Keratinocyte (primary cell): ENCODE measurements around the gene RNASEH2B. TPM values are rescaled to one million over a fixed set of nuclear protein-coding genes. Genes with fewer than 3 reads are reported as not detected.

Experiments
- DNase-seq: peaks from one replicate; pipeline ENCODE4 v3.0.0-alpha.2; 2011; ENCODE audit warnings: low read depth, missing footprints, low spot score
- FAIRE-seq: peaks from 2 replicates; lab custom pipeline; 2011; peaks lifted over from hg19 to GRCh38; lab: Jason Lieb, UNC
- H2AFZ ChIP-seq: 2 replicates; pipeline ENCODE4 v1.6.0; 2012; ENCODE audit warnings: low read length, control low read depth, inconsistent platforms; ENCODE audit not compliant: control insufficient read depth
- H3K27ac ChIP-seq: 2 replicates; pipeline ENCODE4 v1.5.1; 2011; ENCODE audit warnings: low read length; ENCODE audit not compliant: control insufficient read depth, insufficient read depth
- H3K27me3 ChIP-seq: 3 replicates; pipeline ENCODE4 v1.6.0; 2011; ENCODE audit warnings: low read length; ENCODE audit not compliant: control insufficient read depth, insufficient read depth; ENCODE audit errors: extremely low read depth
- H3K36me3 ChIP-seq, 2 experiments: 2 replicates in 1 of 2; 3 replicates in 1 of 2; pipeline ENCODE4 v1.5.1; 2011; ENCODE audit warnings: low read length in 2 of 2, mild to moderate bottlenecking in 1 of 2; ENCODE audit not compliant: control insufficient read depth in 2 of 2, insufficient read depth in 2 of 2; ENCODE audit errors: extremely low read depth in 1 of 2
- H3K4me1 ChIP-seq: 3 replicates; pipeline ENCODE4 v1.5.1; 2011; ENCODE audit warnings: low read length; ENCODE audit not compliant: control insufficient read depth, insufficient read depth; ENCODE audit errors: extremely low read depth
- H3K4me2 ChIP-seq: 3 replicates; pipeline ENCODE4 v1.6.0; 2011; ENCODE audit warnings: low read depth, low read length; ENCODE audit not compliant: control insufficient read depth, insufficient read depth; ENCODE audit errors: extremely low read depth
- H3K4me3 ChIP-seq, 3 experiments: fragments of 200-600 bp in 1 of 3; sonication (generic) in 1 of 3; 2 replicates in 2 of 3; 3 replicates in 1 of 3; pipeline ENCODE4 v1.5.1; 2011 to 2016; ENCODE audit warnings: low read length in 3 of 3, mild to moderate bottlenecking in 3 of 3, control low read depth in 2 of 3, inconsistent platforms in 1 of 3, low read depth in 1 of 3, mixed read lengths in 1 of 3, mixed run types in 1 of 3, moderate library complexity in 1 of 3; ENCODE audit not compliant: control insufficient read depth in 2 of 3, insufficient read depth in 2 of 3; ENCODE audit errors: extremely low read depth in 1 of 3
- H3K79me2 ChIP-seq: 2 replicates; pipeline ENCODE4 v1.6.0; 2012; ENCODE audit warnings: low read length; ENCODE audit not compliant: control insufficient read depth, insufficient read depth
- H3K9ac ChIP-seq: 3 replicates; pipeline ENCODE4 v1.6.0; 2011; ENCODE audit warnings: low read length; ENCODE audit not compliant: control insufficient read depth, insufficient read depth; ENCODE audit errors: extremely low read depth
- H3K9me1 ChIP-seq: 3 replicates; pipeline ENCODE4 v1.6.0; 2011; ENCODE audit warnings: low read length; ENCODE audit not compliant: control insufficient read depth, insufficient read depth; ENCODE audit errors: extremely low read depth
- H3K9me3 ChIP-seq: 2 replicates; pipeline ENCODE4 v1.5.1; 2012; ENCODE audit warnings: low read depth, low read length; ENCODE audit not compliant: control insufficient read depth
- H4K20me1 ChIP-seq: 3 replicates; pipeline ENCODE4 v1.6.0; 2011; ENCODE audit warnings: low read length; ENCODE audit not compliant: control insufficient read depth, insufficient read depth; ENCODE audit errors: extremely low read depth
- CTCF ChIP-seq, 3 experiments: IDR thresholded peaks in 1 of 3; conservative IDR thresholded peaks in 1 of 3; optimal IDR thresholded peaks in 1 of 3; 2 replicates in 2 of 3; 3 replicates in 1 of 3; pipeline versions ENCODE3 to v1.5.1; 2011; ENCODE audit warnings: low read length in 3 of 3, mild to moderate bottlenecking in 3 of 3, moderate library complexity in 2 of 3, control low read depth in 1 of 3, inconsistent platforms in 1 of 3; ENCODE audit not compliant: insufficient read depth in 2 of 3; ENCODE audit errors: extremely low read depth in 1 of 3
- EZH2 ChIP-seq: IDR thresholded peaks from one replicate; pipeline ENCODE4 v1.6.1; 2012; ENCODE audit warnings: inconsistent platforms, mild to moderate bottlenecking, low read length, moderate library complexity
- dilution Hi-C: fragments of 300-500 bp; cut with MboI; formaldehyde crosslinking; loops from one replicate; pipeline ENCODE4 v1.7.0; 2020; ENCODE audit warnings: low sequenced_read_pairs; ENCODE audit not compliant: extremely low pct_ligation_motif_present
- polyA plus RNA-seq, 5 experiments: library from polyadenylated mRNA; depleted of rRNA in 3 of 5; stranded (reverse) in 3 of 5; stranded (forward) in 1 of 5; unstranded in 1 of 5; fragments of >200 nt; gene quantifications; 1 replicate in 1 of 5; 2 replicates in 3 of 5; 3 replicates in 1 of 5; pipeline versions ENCODE4 v1.2.1 to v1.2.3, GENCODE V29; 2011 to 2012; ENCODE audit warnings: missing spikeins in 2 of 5, low read depth in 1 of 5, low replicate concordance in 1 of 5

The RNASEH2B gene
- polyA plus RNA-seq, 1 donor (not counting 4 experiments of a cell fraction or from before 2014, with no cell fraction given): 26.1 TPM

DNA sequence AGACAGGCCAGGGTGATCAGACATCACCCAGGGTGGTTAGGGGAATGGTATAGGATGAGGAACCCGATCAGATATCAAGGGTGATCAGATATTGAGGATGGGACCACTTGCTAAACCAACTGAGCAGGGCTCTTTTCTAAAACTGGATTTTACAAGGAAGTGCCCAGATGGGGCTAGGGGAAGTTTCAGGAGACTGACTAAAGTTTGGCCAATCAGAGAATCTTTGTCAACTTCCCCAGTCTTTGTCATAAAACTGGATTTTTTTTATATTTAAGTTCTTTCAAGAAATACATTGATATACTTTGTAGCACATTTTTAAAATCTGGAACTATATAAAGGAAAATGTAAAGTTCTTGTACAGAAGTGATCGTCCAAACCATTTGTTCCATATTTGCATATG is 35.6 kb upstream of the RNASEH2B start:
- Histone ChIP-seq H3K9me3 (no peaks in the 10 kb centered on the region), H3K4me3 (no peak overlapping the region), H4K20me1 (no peaks in the 10 kb centered on the region), H3K36me3 (no peaks in the 10 kb centered on the region), H3K79me2 (no peaks in the 10 kb centered on the region), H3K4me1 (no peaks in the 10 kb centered on the region), H3K27ac (no peak overlapping the region), H3K4me2 (no peak overlapping the region), H3K27me3 (no peaks in the 10 kb centered on the region), H2AFZ (no peak overlapping the region), H3K9ac (no peak overlapping the region), H3K9me1 (no peaks in the 10 kb centered on the region)
- no peak for FAIRE-seq
- TF ChIP-seq EZH2 (no peak), CTCF (optimal IDR thresholded peaks at IDR 0.05 in 1 of 3, IDR thresholded peaks at IDR 0.05 in 1 of 3, conservative IDR thresholded peaks at IDR 0.05 in 1 of 3; ENCODE audit: extremely low read depth in 1 of 3, insufficient read depth in 2 of 3, low read length in 3 of 3) (no peak)
- no peak for DNase-seq
- dilution Hi-C loops: no loop called here

- H3K9ac ChIP-seq: no peak overlapping the region
- dilution Hi-C loops: no loop called here
- DNase-seq: no peak
- no peak overlapping the region for H3K4me2 ChIP-seq
- H3K9me1 ChIP-seq: no peaks in the 10 kb centered on the region
- no peaks in the 10 kb centered on the region for H3K4me1 ChIP-seq
- TF ChIP-seq CTCF (optimal IDR thresholded peaks at IDR 0.05 in 1 of 3, IDR thresholded peaks at IDR 0.05 in 1 of 3, conservative IDR thresholded peaks at IDR 0.05 in 1 of 3; ENCODE audit: extremely low read depth in 1 of 3, insufficient read depth in 2 of 3, low read length in 3 of 3) (no peak), EZH2 (no peak)
- H2AFZ ChIP-seq: no peak overlapping the region
- H3K4me3 ChIP-seq: no peak overlapping the region
- no peak for FAIRE-seq
- no peaks in the 10 kb centered on the region for H3K9me3 ChIP-seq
- no peak overlapping the region for H3K27ac ChIP-seq
- H4K20me1 ChIP-seq: no peaks in the 10 kb centered on the region
- H3K27me3 ChIP-seq: peaks cover 8% of the 10 kb centered on the region
- no peaks in the 10 kb centered on the region for H3K36me3 ChIP-seq
- no peaks in the 10 kb centered on the region for H3K79me2 ChIP-seq
Observed at GRCh38 chr13:50882816-50883435, 26.7 kb upstream of the RNASEH2B start.
